Ovary (tissue), 9 donors: Measurements from ENCODE around the gene EGLN1. TPM values are rescaled to one million over a fixed set of nuclear protein-coding genes. Genes with fewer than 3 reads are reported as not detected.

ENCODE experiments used
- DNase-seq, 5 donors: peaks; one replicate each; pipeline ENCODE4 v3.0.0-alpha.2; 2019 to 2020
- H3K27ac ChIP-seq, 2 donors: fragments of 200-600 bp; one replicate each; pipeline versions ENCODE4 v1.5.1 to v1.8.0; 2019 to 2022
- H3K27me3 ChIP-seq: fragments of 200-600 bp; one replicate; pipeline ENCODE4 v1.8.0; 2022
- H3K36me3 ChIP-seq: fragments of 200-600 bp; sonication (generic); one replicate; pipeline ENCODE4 v1.5.1; 2019
- H3K4me1 ChIP-seq: one replicate; pipeline ENCODE4 v1.8.1; 2013; ENCODE audit warnings: mild to moderate bottlenecking, moderate library complexity; ENCODE audit not compliant: insufficient read depth
- H3K4me3 ChIP-seq: fragments of 200-600 bp; sonication (generic); one replicate; pipeline ENCODE4 v1.5.1; 2017
- H3K9me3 ChIP-seq, 2 donors: fragments of 200-600 bp in 1 of 2; sonication (generic) in 1 of 2; one replicate each; pipeline versions ENCODE4 v1.5.1 to v1.8.1; 2013 to 2019; ENCODE audit warnings: mild to moderate bottlenecking in 1 of 2, moderate library complexity in 1 of 2
- CTCF ChIP-seq, 3 donors: fragments of 450-650 bp in 2 of 3; fragments of 200-600 bp in 1 of 3; IDR thresholded peaks; one replicate each; pipeline versions ENCODE4 v1.5.1 to v1.8.0; 2016 to 2022; ENCODE audit warnings: antibody characterized with exemption in 3 of 3, mild to moderate bottlenecking in 1 of 3
- EP300 ChIP-seq: sonication (generic); formaldehyde crosslinking; IDR thresholded peaks from one replicate; pipeline ENCODE4 v1.6.1; 2017; ENCODE audit warnings: antibody characterized with exemption
- POLR2A ChIP-seq: fragments of 450-650 bp; IDR thresholded peaks from one replicate; pipeline ENCODE4 v1.6.1; 2017; ENCODE audit warnings: antibody characterized with exemption, mild to moderate bottlenecking, moderate library complexity
- WGBS, 3 donors: extraction: QIAGEN DNeasy Blood & Tissue Kit in 1 of 3; methylation state at CpG; one replicate each; pipeline versions ENCODE4 v1.1.5 to v1.1.7; 2013 to 2017; 5-methylcytosine and 5-hydroxymethylcytosine counted together
- intact Hi-C, 4 donors: fragments of 100-400 bp; cut with DNase I; formaldehyde crosslinking; loops; one replicate each; pipeline versions ENCODE4 v1.11.0 to v1.15.1; 2022 to 2023
- polyA plus RNA-seq, 2 donors: library from polyadenylated mRNA; stranded (reverse); fragments of 200-250 nt in 1 of 2; fragments of 350-450 nt in 1 of 2; fragmentation: Illumina TruSeq in 1 of 2; extraction: RNeasy Lipid Tissue Mini Kit (QIAGEN cat#74804) in 1 of 2; gene quantifications; one replicate each; pipeline ENCODE4 v1.2.3, GENCODE V29; 2013 to 2014
- total RNA-seq, 7 donors: library from RNA; depleted of rRNA in 2 of 7; stranded (reverse); fragments of >200 nt in 2 of 7; fragmentation: NEBNext Ultra II Directional in 3 of 7; extraction: Animal tissue kit (Norgen Biotek cat#: 25700) in 3 of 7; gene quantifications; one replicate each; pipeline versions ENCODE4 v1.1.0 to v1.2.4, GENCODE V29; 2016 to 2023
- donor health status: DM: no; HTN: no; CAD: no; lungs with moderate emphysema.
- donor health status: DM: no; HTN: no; CAD: no.
- donor health status: Bipolar disorder and iron deficiency.
- donor health status: DM: yes; HTN: yes; CAD: no.
- donor health status: DM: no; HTN: no; CAD: no.
- donor health status: DM: yes; HTN: yes; CAD: no.

EGLN1 gene
- total and polyA plus RNA-seq, 9 donors: 18.5 to 52.0 (median 39.1) TPM

- intact Hi-C loops: no loop called here
- 78 to 97% (median 93%) methylated on average over 5 of the region's 5 CpGs for WGBS, 3 donors
- Histone ChIP-seq H3K4me3 (no peak overlapping the region), H3K4me1 (peaks cover 1% of the 10 kb centered on the region), H3K27me3 (no peaks in the 10 kb centered on the region), H3K27ac (no peak overlapping the region), H3K36me3 (no peaks in the 10 kb centered on the region), H3K9me3 (no peaks in the 10 kb centered on the region)
- no peak for DNase-seq
- no peak for TF ChIP-seq CTCF (IDR thresholded peaks at IDR 0.05)
Observed at GRCh38 chr1:231387770-231388669, 34.1 kb downstream of the EGLN1 start.

GRCh38 chr1:231386466-231386865 is 35.6 kb downstream of the EGLN1 start:
- H3K27ac ChIP-seq: no peak overlapping the region
- H3K4me1 ChIP-seq: peaks cover 1% of the 10 kb centered on the region
- TF ChIP-seq EP300: no peak
- no peak for TF ChIP-seq POLR2A
- TF ChIP-seq CTCF (IDR thresholded peaks at IDR 0.05): no peak
- H3K36me3 ChIP-seq: no peaks in the 10 kb centered on the region
- H3K9me3 ChIP-seq: no peaks in the 10 kb centered on the region
- H3K4me3 ChIP-seq: no peak overlapping the region
- H3K27me3 ChIP-seq: no peaks in the 10 kb centered on the region
- intact Hi-C loops: no loop called here
- no peak for DNase-seq

- Histone ChIP-seq H3K4me1 (peaks cover 1% of the 10 kb centered on the region), H3K27ac (no peak overlapping the region), H3K9me3 (no peaks in the 10 kb centered on the region), H3K4me3 (no peak overlapping the region), H3K36me3 (no peaks in the 10 kb centered on the region), H3K27me3 (no peaks in the 10 kb centered on the region)
- WGBS, 3 donors: 94 to 97% (median 95%) methylated on average over 2 of the region's 2 CpGs
- DNase-seq: no peak
- intact Hi-C loops: no loop called here
- TF ChIP-seq EP300 (no peak), POLR2A (no peak), CTCF (IDR thresholded peaks at IDR 0.05) (no peak)
Observed at GRCh38 chr1:231385416-231385748, 36.7 kb downstream of the EGLN1 start.

- Histone ChIP-seq H3K27ac (no peak overlapping the region), H3K36me3 (no peaks in the 10 kb centered on the region), H3K4me1 (peaks cover 1% of the 10 kb centered on the region), H3K4me3 (no peak overlapping the region), H3K9me3 (no peaks in the 10 kb centered on the region), H3K27me3 (no peaks in the 10 kb centered on the region)
- intact Hi-C loops: no loop called here
- no peak for DNase-seq
- 96 to 97% (median 97%) methylated on average over 6 of the region's 6 CpGs for WGBS, 3 donors
- TF ChIP-seq CTCF (IDR thresholded peaks at IDR 0.05) (no peak), POLR2A (no peak), EP300 (no peak)
Observed at GRCh38 chr1:231384696-231385415, 37.2 kb downstream of the EGLN1 start.
